ENCODE data around the gene CD300LG.

GRCh38 chr17:43801844-43802243, 45.1 kb upstream of the CD300LG start:
- TF ChIP-seq CTCF (IDR thresholded peaks at IDR 0.05) = no peak
- no peak for TF ChIP-seq POLR2A (IDR thresholded peaks at IDR 0.05)
- TF ChIP-seq EP300 (IDR thresholded peaks at IDR 0.05) = no peak
